VCaP (cell line): ENCODE results near the gene CD53.
"Not testable (repeated sequence)": the region's sequence is repeated elsewhere in the genome, so short reads cannot be mapped to it uniquely, and the experiment has no call there.

Source experiments
- H3K27ac ChIP-seq: fragments of 450-650 bp; 2 replicates; pipeline ENCODE4 v1.5.1; 2017
- CTCF ChIP-seq: fragments of 450-650 bp; conservative IDR thresholded peaks from 2 replicates; pipeline ENCODE4 v1.5.1; 2017; ENCODE audit warnings: mild to moderate bottlenecking, moderate library complexity

CD53 gene

GRCh38 chr1:110853135-110853534 is 19.8 kb upstream of the CD53 start:
- H3K27ac ChIP-seq: no peak overlapping the region
- TF ChIP-seq CTCF: no peak

- H3K27ac ChIP-seq: no peak overlapping the region
- TF ChIP-seq CTCF: no peak
Observed at GRCh38 chr1:110856410-110856809, 16.5 kb upstream of the CD53 start.

- no peak overlapping the region for H3K27ac ChIP-seq
- TF ChIP-seq CTCF: no peak
Observed at GRCh38 chr1:110857964-110858948, 14.7 kb upstream of the CD53 start.

- no peak overlapping the region for H3K27ac ChIP-seq
- TF ChIP-seq CTCF: no peak
Observed at GRCh38 chr1:110859062-110859461, 13.9 kb upstream of the CD53 start.

GRCh38 chr1:110860174-110860573 is 12.8 kb upstream of the CD53 start:
- no peak overlapping the region for H3K27ac ChIP-seq
- TF ChIP-seq CTCF: no peak

GRCh38 chr1:110860620-110861019 is 12.3 kb upstream of the CD53 start:
- H3K27ac ChIP-seq: not testable (repeated sequence)

- H3K27ac ChIP-seq: not testable (repeated sequence)
Observed at GRCh38 chr1:110861942-110862341, 11.0 kb upstream of the CD53 start.

GRCh38 chr1:110864287-110864686 is 8.7 kb upstream of the CD53 start:
- no peak overlapping the region for H3K27ac ChIP-seq
- no peak for TF ChIP-seq CTCF
